Panc1 (cell line): ENCODE results near the gene CRADD. TPM values are rescaled to one million over a fixed set of nuclear protein-coding genes. Genes with fewer than 3 reads are reported as not detected.

Experiments
- ATAC-seq: fragments of 200-7000 bp; cut with Tn5 transposase; 2 replicates; pipeline ENCODE4 v1.9.1; 2020; ENCODE audit warnings: mild to moderate bottlenecking, moderate library complexity
- BruUV-seq: library from RNA; stranded (reverse); fragments of 400-500 nt; replicated peaks from 2 replicates; lab custom pipeline; 2021; lab: Mats Ljungman, UMichigan
- CTCF ChIA-PET: fragments of 300-600 bp; sonication (Branson Sonifier 250); formaldehyde crosslinking; loops from one replicate; lab custom pipeline; 2022; ENCODE audit warnings: antibody characterized with exemption; lab: Charles Lee
- POLR2A ChIA-PET: fragments of 300-600 bp; sonication (Branson Sonifier 250); formaldehyde crosslinking; loops from one replicate; lab custom pipeline; 2022; ENCODE audit warnings: antibody characterized with exemption; lab: Charles Lee
- DNase-seq: peaks from one replicate; pipeline ENCODE4 v3.0.0-alpha.2; 2010; ENCODE audit warnings: low read depth, low spot score
- H3K27ac ChIP-seq: 2 replicates; pipeline ENCODE4 v1.5.1; 2011; ENCODE audit warnings: mild to moderate bottlenecking, low read length, inconsistent platforms
- H3K27me3 ChIP-seq: fragments of 200-500 bp; sonication (Bioruptor generic); 2 replicates; pipeline ENCODE4 v1.6.0; 2014; ENCODE audit warnings: low read length, inconsistent platforms; ENCODE audit not compliant: control insufficient read depth, insufficient read depth
- H3K36me3 ChIP-seq: fragments of 200-500 bp; sonication (Bioruptor generic); 2 replicates; pipeline ENCODE4 v1.5.1; 2014; ENCODE audit warnings: inconsistent platforms, mild to moderate bottlenecking, low read length, moderate library complexity; ENCODE audit not compliant: control insufficient read depth, insufficient read depth
- H3K4me1 ChIP-seq: 2 replicates; pipeline ENCODE4 v1.5.1; 2011; ENCODE audit warnings: inconsistent platforms, mild to moderate bottlenecking, low read length, moderate library complexity; ENCODE audit not compliant: control insufficient read depth, insufficient read depth
- H3K4me3 ChIP-seq, 2 experiments: 2 replicates each; pipeline ENCODE4 v1.5.1; 2011 to 2012; ENCODE audit warnings: low read depth in 2 of 2, low read length in 2 of 2, mild to moderate bottlenecking in 2 of 2, inconsistent platforms in 1 of 2, moderate library complexity in 1 of 2
- H3K9me3 ChIP-seq: fragments of 200-500 bp; sonication (Bioruptor generic); 2 replicates; pipeline ENCODE4 v1.5.1; 2014; ENCODE audit warnings: low read depth, mild to moderate bottlenecking, inconsistent platforms, low read length, moderate library complexity; ENCODE audit not compliant: control insufficient read depth, insufficient read depth
- CTCF ChIP-seq: fragments of 450-650 bp; IDR thresholded peaks from 2 replicates; pipeline ENCODE4 v1.5.1; 2017; ENCODE audit warnings: mild to moderate bottlenecking
- POLR2AphosphoS5 ChIP-seq: IDR thresholded peaks from 2 replicates; pipeline ENCODE4 v1.6.1; 2012; ENCODE audit warnings: mild to moderate bottlenecking, low read depth, low read length, moderate library complexity
- REST ChIP-seq, 2 experiments: IDR thresholded peaks; 2 replicates each; pipeline ENCODE4 v1.6.1; 2011 to 2012; ENCODE audit warnings: low read depth in 2 of 2, control low read depth in 1 of 2, low read length in 1 of 2, mild to moderate bottlenecking in 1 of 2, moderate library complexity in 1 of 2; ENCODE audit not compliant: insufficient read depth in 1 of 2
- SIN3A ChIP-seq: IDR thresholded peaks from 2 replicates; pipeline ENCODE4 v1.6.1; 2012; ENCODE audit warnings: low read depth, mild to moderate bottlenecking, low read length, moderate library complexity, borderline replicate concordance; ENCODE audit not compliant: insufficient read depth
- TCF7L2 ChIP-seq: IDR thresholded peaks from 2 replicates; pipeline ENCODE4 v1.6.1; 2011; ENCODE audit warnings: mild to moderate bottlenecking, low read depth, low read length, inconsistent platforms
- in situ Hi-C: cut with HindIII; loops from 2 replicates; pipeline ENCODE4 v1.10.0; 2016; ENCODE audit warnings: low sequenced_read_pairs, low pct_unique_long_range_greater_than_20kb
- intact Hi-C: fragments of 100-400 bp; cut with micrococcal nuclease; formaldehyde crosslinking; loops from one replicate; pipeline ENCODE4 v1.10.0; 2022; ENCODE audit not compliant: unreplicated experiment
- total RNA-seq: library from RNA; stranded (reverse); gene quantifications from one replicate; pipeline ENCODE4 v1.2.1, GENCODE V29; 2021; ENCODE audit not compliant: unreplicated experiment

Gene CRADD
- total RNA-seq, 1 experiment from 2014 or later: 7.0 TPM

- Histone ChIP-seq H3K36me3 (no peaks in the 10 kb centered on the region), H3K9me3 (no peaks in the 10 kb centered on the region), H3K27ac (no peak overlapping the region), H3K4me1 (no peaks in the 10 kb centered on the region), H3K27me3 (no peaks in the 10 kb centered on the region), H3K4me3 (no peak overlapping the region)
- CTCF ChIA-PET: no interaction called here
- intact Hi-C loops: no loop called here
- in situ Hi-C loops: no loop called here
- ATAC-seq: no peak
- no TSS peak for BruUV-seq
- POLR2A ChIA-PET: no interaction called here
- no peak for DNase-seq
- TF ChIP-seq CTCF (no peak), SIN3A (no peak), REST (IDR thresholded peaks at IDR 0.05; ENCODE audit: insufficient read depth in 1 of 2, low read depth in 2 of 2, low read length in 1 of 2) (no peak), POLR2AphosphoS5 (no peak), TCF7L2 (no peak)
Observed at GRCh38 chr12:93902736-93903562, 225.8 kb downstream of the CRADD start.

- no peaks in the 10 kb centered on the region for H3K9me3 ChIP-seq
- POLR2A ChIA-PET: no interaction called here
- in situ Hi-C loops (no loop called here), intact Hi-C loops (no loop called here)
- CTCF ChIA-PET: no interaction called here
- BruUV-seq: no TSS peak
- ATAC-seq: no peak
- DNase-seq: no peak
- TF ChIP-seq SIN3A: no peak
- no peak for TF ChIP-seq CTCF
- no peak for TF ChIP-seq POLR2AphosphoS5
- TF ChIP-seq REST (IDR thresholded peaks at IDR 0.05; ENCODE audit: insufficient read depth in 1 of 2, low read depth in 2 of 2, low read length in 1 of 2): no peak
- no peak for TF ChIP-seq TCF7L2
- H3K36me3 ChIP-seq: no peaks in the 10 kb centered on the region
- no peaks in the 10 kb centered on the region for H3K27me3 ChIP-seq
- no peak overlapping the region for H3K4me3 ChIP-seq
- H3K4me1 ChIP-seq: no peaks in the 10 kb centered on the region
- no peak overlapping the region for H3K27ac ChIP-seq
Observed at GRCh38 chr12:93904124-93904523, 226.9 kb downstream of the CRADD start.
